Measurements from ENCODE around the gene MATR3. TPM values are rescaled to one million over a fixed set of nuclear protein-coding genes. Genes with fewer than 3 reads are reported as not detected.

Gene MATR3, protein sequence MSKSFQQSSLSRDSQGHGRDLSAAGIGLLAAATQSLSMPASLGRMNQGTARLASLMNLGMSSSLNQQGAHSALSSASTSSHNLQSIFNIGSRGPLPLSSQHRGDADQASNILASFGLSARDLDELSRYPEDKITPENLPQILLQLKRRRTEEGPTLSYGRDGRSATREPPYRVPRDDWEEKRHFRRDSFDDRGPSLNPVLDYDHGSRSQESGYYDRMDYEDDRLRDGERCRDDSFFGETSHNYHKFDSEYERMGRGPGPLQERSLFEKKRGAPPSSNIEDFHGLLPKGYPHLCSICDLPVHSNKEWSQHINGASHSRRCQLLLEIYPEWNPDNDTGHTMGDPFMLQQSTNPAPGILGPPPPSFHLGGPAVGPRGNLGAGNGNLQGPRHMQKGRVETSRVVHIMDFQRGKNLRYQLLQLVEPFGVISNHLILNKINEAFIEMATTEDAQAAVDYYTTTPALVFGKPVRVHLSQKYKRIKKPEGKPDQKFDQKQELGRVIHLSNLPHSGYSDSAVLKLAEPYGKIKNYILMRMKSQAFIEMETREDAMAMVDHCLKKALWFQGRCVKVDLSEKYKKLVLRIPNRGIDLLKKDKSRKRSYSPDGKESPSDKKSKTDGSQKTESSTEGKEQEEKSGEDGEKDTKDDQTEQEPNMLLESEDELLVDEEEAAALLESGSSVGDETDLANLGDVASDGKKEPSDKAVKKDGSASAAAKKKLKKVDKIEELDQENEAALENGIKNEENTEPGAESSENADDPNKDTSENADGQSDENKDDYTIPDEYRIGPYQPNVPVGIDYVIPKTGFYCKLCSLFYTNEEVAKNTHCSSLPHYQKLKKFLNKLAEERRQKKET
- 175 and 208 TPM in 2 replicates for total RNA-seq

DNA sequence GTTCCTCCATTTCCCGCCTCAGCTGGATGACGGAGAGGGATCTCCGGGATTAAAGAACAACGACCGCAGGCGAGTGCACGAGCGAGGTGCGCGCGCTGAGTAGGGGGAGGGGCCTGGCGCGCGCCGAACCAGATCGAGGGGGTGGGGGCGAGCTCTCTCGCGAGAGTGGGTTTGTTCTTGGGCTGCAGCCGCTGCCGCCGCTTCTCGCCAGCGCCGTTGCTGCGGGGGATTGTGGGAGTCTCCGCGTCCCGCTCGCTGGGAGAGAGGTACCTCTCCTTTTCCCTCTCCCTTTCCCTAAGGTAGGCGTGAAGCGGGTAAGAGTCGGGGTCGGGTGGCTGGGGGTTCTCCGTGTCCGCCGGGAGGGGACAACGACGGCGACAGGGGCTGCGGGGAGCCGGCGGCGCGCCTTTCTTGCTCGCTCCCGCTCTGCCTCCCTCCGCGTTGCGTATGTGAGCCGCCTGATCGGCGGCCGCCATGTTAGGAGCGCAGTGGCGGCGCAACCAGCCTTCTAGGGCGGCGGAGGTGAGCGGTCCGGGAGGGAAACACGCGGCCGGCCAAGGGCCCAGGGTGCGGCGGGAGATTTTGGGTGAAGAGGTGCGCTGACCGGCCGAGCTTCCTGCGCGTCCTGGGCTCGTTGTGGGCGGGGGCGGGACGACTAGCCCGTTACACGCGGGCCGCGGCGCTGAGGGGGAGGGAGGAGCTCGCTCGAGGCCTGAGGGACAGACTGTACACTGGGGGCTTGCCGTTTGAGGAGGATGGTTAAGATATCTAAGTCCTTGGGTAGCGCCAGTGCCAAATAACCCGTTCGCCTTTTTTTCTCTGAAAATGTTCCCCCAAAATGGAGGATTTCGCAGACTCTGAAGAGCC, at the start of gene MATR3:
Gene MATR3 (plus strand): TSS at position 234 of the 867 bp plus-strand sequence. CDS start 13,676 bp downstream, outside the sequence.

DNA sequence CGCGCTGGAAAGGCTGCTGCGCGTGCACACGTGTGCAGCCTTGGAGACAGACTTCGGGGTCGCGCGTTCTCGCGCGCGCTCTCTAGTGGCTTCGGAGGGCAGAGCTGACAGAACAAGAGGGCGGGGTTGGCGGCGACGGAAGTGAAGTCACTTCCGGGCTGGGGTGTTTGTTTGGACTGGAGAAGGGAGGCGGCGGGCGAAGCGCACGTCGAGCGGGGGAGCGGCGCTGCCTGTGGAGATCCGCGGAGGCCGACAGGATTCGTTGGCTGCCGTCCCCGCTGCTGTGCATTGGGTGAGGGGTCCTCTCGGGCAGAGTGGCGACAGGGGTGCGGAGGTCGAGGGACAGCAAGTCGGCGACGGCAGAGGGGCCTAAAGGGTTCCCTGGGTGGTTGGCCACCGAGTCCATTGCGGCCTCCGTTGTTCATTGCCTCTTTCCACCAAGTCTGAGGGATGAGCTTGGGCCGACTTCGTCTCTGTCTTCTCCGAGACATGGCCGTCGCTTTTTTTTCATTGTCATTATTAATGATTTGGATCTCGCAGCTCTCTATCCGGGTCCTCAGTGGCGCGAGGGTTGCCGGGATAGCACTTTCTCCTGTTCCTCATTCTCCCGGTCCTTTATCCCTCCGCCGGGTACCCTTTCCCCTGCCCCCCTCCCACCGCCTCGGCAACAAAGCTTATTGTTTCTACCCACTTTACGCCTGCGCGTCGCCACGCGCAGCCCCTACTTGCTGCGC, 48.3 kb downstream of the MATR3 start, which contains the start of gene PAIP2:
Gene PAIP2 (plus strand): TSS at position 166 of the 734 bp plus-strand sequence. CDS start 21,931 bp downstream, outside the sequence.

Small RNA genes lying within 50 kb of the gene (small RNA-seq; reads per million reads assigned to genes)
- not detected for gene RNA5SP195 (ENCODE audit: low replicate concordance)
- gene SNORA74A (ENCODE audit: low replicate concordance), result 287 reads per million, percentile 99 among the genes with 10 or more reads in this experiment
- 49.8 reads per million, percentile 98 among the genes with 10 or more reads in this experiment for gene SNORA74D (ENCODE audit: low replicate concordance)

Other genes starting within 250 kb of the MATR3 start
- 32.9 and 99.6 TPM in 2 replicates for gene SIL1, start 95.4 kb upstream of the MATR3 start, total RNA-seq
- gene PAIP2, start 48.1 kb downstream of the MATR3 start, total RNA-seq, result 45.4 and 53.4 TPM in 2 replicates
- gene SLC23A1, start 89.6 kb downstream of the MATR3 start, total RNA-seq, result not detected in 2 replicates
- gene MZB1, start 96.2 kb downstream of the MATR3 start, total RNA-seq, result 0.29 TPM in 1 of 2 replicates, not detected in the other
- 2.6 and 4.0 TPM in 2 replicates for gene PROB1, start 101.4 kb downstream of the MATR3 start, total RNA-seq
- gene SPATA24, start 110.3 kb downstream of the MATR3 start, total RNA-seq, result 4.9 and 7.0 TPM in 2 replicates
- 8.1 and 8.6 TPM in 2 replicates for gene DNAJC18, start 145.8 kb downstream of the MATR3 start, total RNA-seq
- 0.43 TPM in 1 of 2 replicates, not detected in the other for gene ECSCR, start 169.0 kb downstream of the MATR3 start, total RNA-seq
- gene SMIM33, start 177.3 kb downstream of the MATR3 start, total RNA-seq, result under 0.01 TPM in 1 of 2 replicates, not detected in the other
- 36.3 and 72.7 TPM in 2 replicates for gene STING1, start 189.0 kb downstream of the MATR3 start, total RNA-seq

Data from placental pericyte (primary cell).